Measurements from ENCODE around the gene TMEM192.
A peak's percentile ranks its signal among the peaks of the same experiment; 100 is the strongest.
"Not testable (repeated sequence)": the region's sequence is repeated elsewhere in the genome, so short reads cannot be mapped to it uniquely, and the experiment has no call there.

TMEM192 gene

GRCh38 chr4:165129924-165130323 is 17.3 kb upstream of the TMEM192 start:
- DNase-seq (ENCODE audit: low spot score) = no peak
- no peak for TF ChIP-seq CTCF (IDR thresholded peaks at IDR 0.05; ENCODE audit: extremely low read depth, insufficient read depth, missing control alignments)
- in situ Hi-C loops (cut with MboI; ENCODE audit: low pct_unique_long_range_greater_than_20kb, low sequenced_read_pairs, unreplicated experiment) = loop anchor here (10.0 to 25.0 kb wide), 2 partner anchors 215 to 957 kb away; no protein-coding TSS in a partner anchor

- in situ Hi-C loops (cut with MboI; ENCODE audit: low pct_unique_long_range_greater_than_20kb, low sequenced_read_pairs, unreplicated experiment) = loop anchor here (10.0 to 25.0 kb wide), 2 partner anchors 219 to 961 kb away; no protein-coding TSS in a partner anchor
- not testable (repeated sequence) for DNase-seq (ENCODE audit: low spot score)
Measured at GRCh38 chr4:165125869-165126499, 13.3 kb upstream of the TMEM192 start.

GRCh38 chr4:165124488-165124887 is 11.8 kb upstream of the TMEM192 start:
- no peak for DNase-seq (ENCODE audit: low spot score)
- TF ChIP-seq CTCF (IDR thresholded peaks at IDR 0.05; ENCODE audit: extremely low read depth, insufficient read depth, missing control alignments) = no peak
- in situ Hi-C loops (cut with MboI; ENCODE audit: low pct_unique_long_range_greater_than_20kb, low sequenced_read_pairs, unreplicated experiment) = loop anchor here (5.0 to 10.0 kb wide), 2 partner anchors 220 to 338 kb away; no protein-coding TSS in a partner anchor

GRCh38 chr4:165118256-165118909 is 5.7 kb upstream of the TMEM192 start:
- peak; percentile 48 for DNase-seq (ENCODE audit: low spot score)
- no peak for TF ChIP-seq CTCF (IDR thresholded peaks at IDR 0.05; ENCODE audit: extremely low read depth, insufficient read depth, missing control alignments)
- in situ Hi-C loops (cut with MboI; ENCODE audit: low pct_unique_long_range_greater_than_20kb, low sequenced_read_pairs, unreplicated experiment) = no loop called here

GRCh38 chr4:165115301-165115700 is 2.6 kb upstream of the TMEM192 start:
- no peak for DNase-seq (ENCODE audit: low spot score)
- no peak for TF ChIP-seq CTCF (IDR thresholded peaks at IDR 0.05; ENCODE audit: extremely low read depth, insufficient read depth, missing control alignments)
- in situ Hi-C loops (cut with MboI; ENCODE audit: low pct_unique_long_range_greater_than_20kb, low sequenced_read_pairs, unreplicated experiment) = no loop called here

GRCh38 chr4:165111906-165112367 is 723 bp downstream of the TMEM192 start:
- DNase-seq (ENCODE audit: low spot score) = no peak
- TF ChIP-seq CTCF (IDR thresholded peaks at IDR 0.05; ENCODE audit: extremely low read depth, insufficient read depth, missing control alignments) = no peak
- in situ Hi-C loops (cut with MboI; ENCODE audit: low pct_unique_long_range_greater_than_20kb, low sequenced_read_pairs, unreplicated experiment) = no loop called here

- no peak for DNase-seq (ENCODE audit: low spot score)
- in situ Hi-C loops (cut with MboI; ENCODE audit: low pct_unique_long_range_greater_than_20kb, low sequenced_read_pairs, unreplicated experiment) = no loop called here
- TF ChIP-seq CTCF (IDR thresholded peaks at IDR 0.05; ENCODE audit: extremely low read depth, insufficient read depth, missing control alignments) = no peak
Measured at GRCh38 chr4:165106518-165106917, 6.1 kb downstream of the TMEM192 start.
